SU-DHL-6 (cell line): ENCODE data around the gene FUOM.

Source experiments
- H2AFZ ChIP-seq: fragments of 200-600 bp; sonication (generic); 2 replicates; pipeline ENCODE4 v1.6.1; 2014; ENCODE audit warnings: low read depth, mild to moderate bottlenecking, moderate library complexity, mixed read lengths, antibody characterized with exemption, low read length; ENCODE audit not compliant: severe bottlenecking
- H3F3A ChIP-seq: fragments of 200-600 bp; shearing (Covaris generic); 2 replicates; pipeline ENCODE4 v1.6.0; 2016; ENCODE audit warnings: antibody characterized with exemption, mild to moderate bottlenecking; ENCODE audit not compliant: insufficient read depth
- H3K27ac ChIP-seq: fragments of 200-600 bp; sonication (generic); 2 replicates; pipeline ENCODE4 v1.5.1; 2016; ENCODE audit warnings: low read depth, mild to moderate bottlenecking, low read length, moderate library complexity, mixed read lengths
- H3K27me3 ChIP-seq: fragments of 200-600 bp; sonication (generic), shearing (Covaris generic); 2 replicates; pipeline ENCODE4 v1.6.0; 2014; ENCODE audit warnings: mild to moderate bottlenecking, low read length
- H3K36me3 ChIP-seq: fragments of 200-600 bp; sonication (generic); 2 replicates; pipeline ENCODE4 v1.6.1; 2014; ENCODE audit warnings: mild to moderate bottlenecking, low read length, mixed read lengths
- H3K4me2 ChIP-seq: fragments of 300-600, 200-600 bp; shearing (Covaris generic), sonication (generic); 2 replicates; pipeline ENCODE4 v1.6.0; 2014; ENCODE audit warnings: low read length, low read depth, mild to moderate bottlenecking; ENCODE audit not compliant: poor library complexity, severe bottlenecking
- H3K4me3 ChIP-seq: fragments of 200-600 bp; sonication (generic); 2 replicates; pipeline ENCODE4 v1.5.1; 2014; ENCODE audit warnings: antibody characterized with exemption, low read length, mild to moderate bottlenecking, mixed read lengths; ENCODE audit not compliant: insufficient read depth, poor library complexity, severe bottlenecking
- H3K79me2 ChIP-seq: fragments of 200-600 bp; sonication (generic); 2 replicates; pipeline ENCODE4 v1.6.1; 2014; ENCODE audit warnings: mild to moderate bottlenecking, low read length, moderate library complexity; ENCODE audit not compliant: insufficient read depth
- H3K9ac ChIP-seq: fragments of 200-600 bp; sonication (generic); 2 replicates; pipeline ENCODE4 v1.7.0; 2014; ENCODE audit warnings: mild to moderate bottlenecking, low read length
- H3K9me2 ChIP-seq: fragments of 200-600 bp; sonication (generic); replicated peaks from 2 replicates; pipeline ENCODE4 v1.6.1; 2014; ENCODE audit warnings: low read length; ENCODE audit not compliant: insufficient read depth
- H3K9me3 ChIP-seq: fragments of 200-600 bp; sonication (generic); 2 replicates; pipeline ENCODE4 v1.6.1; 2014; ENCODE audit warnings: low read length, mixed read lengths; ENCODE audit not compliant: insufficient read depth
- H4K20me1 ChIP-seq: fragments of 200-600 bp; sonication (generic); 2 replicates; pipeline ENCODE4 v1.6.1; 2014; ENCODE audit warnings: low read depth, mild to moderate bottlenecking, antibody characterized with exemption, low read length, moderate library complexity, mixed read lengths
- EZH2phosphoT487 ChIP-seq: fragments of 200-600 bp; sonication (generic), shearing (Covaris generic); conservative IDR thresholded peaks from 2 replicates; pipeline ENCODE4 v1.6.1; 2018; ENCODE audit warnings: mild to moderate bottlenecking, antibody characterized with exemption, low read length, moderate library complexity, mixed read lengths
- TF ChIP-seq, protein P1 (sequence below): fragments of 200-600 bp; sonication (generic); IDR thresholded peaks from one replicate; pipeline ENCODE4 v1.5.1; 2017; ENCODE audit warnings: antibody characterized with exemption, mild to moderate bottlenecking, low read length, moderate library complexity; ENCODE audit not compliant: insufficient read depth, poor library complexity, severe bottlenecking

FUOM gene

DNA sequence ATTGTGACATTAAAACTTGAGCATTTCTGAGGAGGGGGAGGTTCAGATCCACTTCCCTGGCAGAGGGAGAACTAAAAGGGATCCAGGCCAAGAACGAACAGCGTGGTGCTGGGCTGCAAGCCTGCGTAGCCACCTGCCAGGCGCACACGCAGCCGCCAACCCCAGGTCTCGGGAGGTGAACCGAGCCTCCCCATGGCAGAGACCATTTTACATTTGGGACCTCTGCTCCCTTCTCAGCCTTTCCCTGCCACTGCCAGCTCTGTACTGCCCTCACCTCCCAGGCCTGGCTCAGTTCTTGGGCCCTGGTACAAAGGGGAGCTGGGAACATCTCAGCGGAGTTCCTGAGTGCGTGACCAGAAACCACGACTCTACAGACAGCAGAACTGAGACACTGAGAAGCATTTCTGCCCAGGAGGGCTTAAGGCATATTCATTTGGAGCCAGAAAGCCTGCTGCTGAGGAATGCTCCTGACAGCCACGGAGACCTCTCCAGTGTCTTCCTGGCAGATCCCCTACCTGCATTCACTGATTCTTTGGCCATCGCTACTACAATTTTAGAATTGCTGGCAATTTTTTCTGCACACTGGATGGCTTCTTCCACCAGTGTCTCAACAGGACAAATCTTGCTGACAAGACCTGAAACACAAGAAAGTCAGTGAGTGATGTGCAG lies 7.8 kb upstream of the FUOM start:
- no peaks in the 10 kb centered on the region for H3K9me3 ChIP-seq
- no peaks in the 10 kb centered on the region for H3K79me2 ChIP-seq
- H3K9me2 ChIP-seq, result no peaks in the 10 kb centered on the region
- TF ChIP-seq EZH2phosphoT487, result no peak
- TF ChIP-seq, protein P1, sequence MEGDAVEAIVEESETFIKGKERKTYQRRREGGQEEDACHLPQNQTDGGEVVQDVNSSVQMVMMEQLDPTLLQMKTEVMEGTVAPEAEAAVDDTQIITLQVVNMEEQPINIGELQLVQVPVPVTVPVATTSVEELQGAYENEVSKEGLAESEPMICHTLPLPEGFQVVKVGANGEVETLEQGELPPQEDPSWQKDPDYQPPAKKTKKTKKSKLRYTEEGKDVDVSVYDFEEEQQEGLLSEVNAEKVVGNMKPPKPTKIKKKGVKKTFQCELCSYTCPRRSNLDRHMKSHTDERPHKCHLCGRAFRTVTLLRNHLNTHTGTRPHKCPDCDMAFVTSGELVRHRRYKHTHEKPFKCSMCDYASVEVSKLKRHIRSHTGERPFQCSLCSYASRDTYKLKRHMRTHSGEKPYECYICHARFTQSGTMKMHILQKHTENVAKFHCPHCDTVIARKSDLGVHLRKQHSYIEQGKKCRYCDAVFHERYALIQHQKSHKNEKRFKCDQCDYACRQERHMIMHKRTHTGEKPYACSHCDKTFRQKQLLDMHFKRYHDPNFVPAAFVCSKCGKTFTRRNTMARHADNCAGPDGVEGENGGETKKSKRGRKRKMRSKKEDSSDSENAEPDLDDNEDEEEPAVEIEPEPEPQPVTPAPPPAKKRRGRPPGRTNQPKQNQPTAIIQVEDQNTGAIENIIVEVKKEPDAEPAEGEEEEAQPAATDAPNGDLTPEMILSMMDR, result no peak
- H3K4me3 ChIP-seq, result no peak overlapping the region
- H3K27me3 ChIP-seq, result no peaks in the 10 kb centered on the region
- no peaks in the 10 kb centered on the region for H3K36me3 ChIP-seq
- no peaks in the 10 kb centered on the region for H4K20me1 ChIP-seq
- no peak overlapping the region for H3K9ac ChIP-seq
- no peaks in the 10 kb centered on the region for H3F3A ChIP-seq
- H3K4me2 ChIP-seq, result no peak overlapping the region
- no peak overlapping the region for H2AFZ ChIP-seq
- H3K27ac ChIP-seq, result no peak overlapping the region

DNA sequence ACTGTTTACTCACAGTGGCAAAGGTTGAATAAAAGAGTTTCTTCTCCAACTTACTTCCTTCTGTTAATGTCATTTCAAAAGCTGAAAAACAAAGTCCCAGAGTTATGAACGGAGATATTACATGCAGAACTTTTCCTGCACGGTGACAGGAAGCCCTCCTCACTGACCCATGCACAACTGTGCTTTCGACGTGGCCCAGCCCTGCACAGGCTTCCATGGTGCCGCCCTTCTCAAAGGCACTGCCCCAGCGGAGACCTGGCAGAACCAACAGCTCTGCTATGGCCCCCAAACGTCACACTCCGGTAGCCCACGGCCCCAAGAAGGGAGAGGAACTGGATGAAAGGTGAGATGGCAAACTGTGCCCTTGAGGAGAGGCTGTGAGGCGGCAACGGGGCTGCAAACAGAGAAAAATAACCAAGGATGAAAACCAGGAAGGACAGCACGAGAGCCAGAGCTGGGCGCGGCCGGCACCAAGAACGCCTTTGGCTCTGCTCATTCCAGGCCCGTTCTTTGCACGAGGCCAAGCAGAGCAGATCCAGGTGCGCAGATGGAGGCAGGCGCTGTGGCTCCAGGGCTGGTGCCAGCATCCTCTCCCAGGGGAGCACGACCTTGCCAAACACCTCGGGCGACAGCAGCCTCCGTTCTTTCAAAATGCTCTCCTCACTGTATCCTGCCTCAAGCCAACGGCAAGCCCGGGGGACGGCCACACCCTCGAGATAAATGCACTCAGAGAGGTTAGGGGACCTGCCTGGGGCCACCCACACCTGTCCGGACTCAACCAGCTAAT lies 7.0 kb upstream of the FUOM start:
- Histone ChIP-seq H3K27me3 (no peaks in the 10 kb centered on the region), H3K9me2 (no peaks in the 10 kb centered on the region), H3K36me3 (no peaks in the 10 kb centered on the region), H3K9ac (no peak overlapping the region), H3K27ac (no peak overlapping the region), H2AFZ (no peak overlapping the region), H3K4me3 (no peak overlapping the region), H3F3A (no peaks in the 10 kb centered on the region), H3K4me2 (no peak overlapping the region), H3K9me3 (no peaks in the 10 kb centered on the region), H4K20me1 (no peaks in the 10 kb centered on the region), H3K79me2 (no peaks in the 10 kb centered on the region)
- TF ChIP-seq EZH2phosphoT487, result no peak
- TF ChIP-seq, protein P1, result no peak

DNA sequence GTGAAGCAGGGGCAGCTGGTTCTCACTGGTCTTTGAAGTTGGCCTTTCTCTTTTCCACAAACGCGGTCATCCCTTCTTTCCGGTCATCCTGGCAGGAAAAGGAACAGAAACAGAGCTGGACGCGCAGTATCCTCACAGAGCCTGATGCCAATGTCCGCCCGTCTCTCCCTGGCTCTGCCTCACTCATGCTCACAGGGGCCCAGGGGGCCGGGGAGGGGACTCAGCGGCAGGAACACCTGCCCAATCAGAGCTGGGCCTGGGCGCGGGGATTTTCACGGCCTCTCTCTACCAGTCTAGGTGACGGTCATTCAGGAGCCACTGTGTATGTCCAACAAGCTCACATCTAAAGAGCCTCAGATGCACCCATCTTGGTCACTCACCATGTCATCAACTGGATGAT lies 5.0 kb upstream of the FUOM start:
- Histone ChIP-seq H3K36me3 (no peaks in the 10 kb centered on the region), H2AFZ (no peak overlapping the region), H3K27me3 (no peaks in the 10 kb centered on the region), H3F3A (no peaks in the 10 kb centered on the region), H3K27ac (no peak overlapping the region), H3K4me3 (no peak overlapping the region), H3K4me2 (no peak overlapping the region), H4K20me1 (no peaks in the 10 kb centered on the region), H3K9me2 (no peaks in the 10 kb centered on the region), H3K79me2 (no peaks in the 10 kb centered on the region), H3K9me3 (no peaks in the 10 kb centered on the region), H3K9ac (no peak overlapping the region)
- TF ChIP-seq EZH2phosphoT487, result no peak
- TF ChIP-seq, protein P1, result no peak
